GM19452 (cell line): ENCODE measurements around the gene HP1BP3.

Source experiments
- ATAC-seq: cut with Tn5 transposase; IDR thresholded peaks from one replicate; pipeline ENCODE4 v1.9.1; 2021; ENCODE audit not compliant: unreplicated experiment

HP1BP3 gene

DNA sequence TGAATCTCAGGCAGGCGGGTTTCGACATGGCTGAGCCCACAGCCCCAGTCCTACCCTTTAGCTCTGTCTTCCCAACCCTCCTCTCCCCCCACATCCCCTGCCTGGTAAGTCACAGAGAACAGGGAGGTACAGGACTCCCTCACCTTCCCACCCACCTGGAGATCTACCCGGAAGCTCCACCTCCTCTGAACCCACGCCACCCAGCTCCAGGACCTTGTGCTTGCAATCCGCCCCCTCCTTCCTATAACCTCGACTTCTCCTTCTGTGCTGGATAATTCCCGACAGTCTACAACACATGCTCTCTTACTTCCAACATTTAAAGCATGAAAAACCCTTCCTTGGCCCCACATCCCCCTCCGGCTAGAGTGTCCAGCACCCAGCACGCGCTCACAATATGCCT lies 91.6 kb downstream of the HP1BP3 start:
- no peak for ATAC-seq

DNA sequence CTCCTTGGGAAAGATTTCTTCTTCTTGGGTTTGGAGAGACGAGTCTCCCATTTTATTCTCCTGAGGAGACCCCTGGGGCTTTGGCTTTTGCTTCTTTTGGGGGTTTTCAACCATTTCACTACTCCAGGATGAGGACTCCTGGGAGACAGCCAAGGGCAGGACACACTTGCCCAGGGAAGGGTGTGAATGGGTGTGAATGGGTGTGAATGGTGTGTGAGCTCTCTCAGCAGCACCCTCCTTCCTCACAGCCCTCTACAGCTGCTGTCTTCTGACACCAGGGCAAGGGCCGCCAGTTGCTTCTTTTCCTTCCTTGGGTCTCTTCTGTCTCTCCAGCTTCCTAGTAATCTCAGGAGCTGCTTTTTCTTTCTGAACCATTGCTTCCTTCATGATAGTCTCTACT lies 93.5 kb downstream of the HP1BP3 start:
- no peak for ATAC-seq
